NCI-H446 (cell line): ENCODE measurements around the gene CARMIL1.

Experiments
- DNase-seq, 2 experiments: peaks; one replicate each; lab custom pipeline; 2025; lab: John Stamatoyannopoulos, UW

CARMIL1 gene

GRCh38 chr6:25659633-25660368 is 380.6 kb downstream of the CARMIL1 start:
- DNase-seq: peak in 1 of 2 experiments; percentile 20

- no peak for DNase-seq
Measured at GRCh38 chr6:25660512-25660911, 381.3 kb downstream of the CARMIL1 start.

- DNase-seq: no peak
Measured at GRCh38 chr6:25661129-25661779, 382.1 kb downstream of the CARMIL1 start.

GRCh38 chr6:25665455-25665854 is 386.3 kb downstream of the CARMIL1 start:
- no peak for DNase-seq

GRCh38 chr6:25669413-25669812 is 390.2 kb downstream of the CARMIL1 start:
- DNase-seq: no peak
